Progenitor cell of endocrine pancreas (in vitro differentiated cells): ENCODE results near the gene DPH1. TPM values are rescaled to one million over a fixed set of nuclear protein-coding genes. Genes with fewer than 3 reads are reported as not detected.
"Not testable (repeated sequence)": the region's sequence is repeated elsewhere in the genome, so short reads cannot be mapped to it uniquely, and the experiment has no call there.

Experiments used
- DNase-seq: peaks from one replicate; pipeline ENCODE4 v3.0.0; 2021; ENCODE audit warnings: low spot score; ENCODE audit not compliant: unreplicated experiment
- H3K27ac Mint-ChIP-seq: 2 replicates; pipeline ENCODE4 v1.8.0; 2021; ENCODE audit warnings: mild to moderate bottlenecking, moderate library complexity, mixed read lengths
- H3K27me3 Mint-ChIP-seq: 2 replicates; pipeline ENCODE4 v1.8.0; 2021; ENCODE audit warnings: mixed read lengths
- H3K36me3 Mint-ChIP-seq: 2 replicates; pipeline ENCODE4 v1.8.0; 2022; ENCODE audit warnings: mixed read lengths; ENCODE audit not compliant: insufficient read depth
- H3K4me1 Mint-ChIP-seq: 2 replicates; pipeline ENCODE4 v1.8.0; 2021; ENCODE audit warnings: low read depth, mixed read lengths
- H3K4me3 Mint-ChIP-seq: 2 replicates; pipeline ENCODE4 v1.8.0; 2021; ENCODE audit warnings: low read depth, mild to moderate bottlenecking, moderate library complexity, mixed read lengths
- H3K9me3 Mint-ChIP-seq: 2 replicates; pipeline ENCODE4 v1.8.0; 2021; ENCODE audit warnings: low read depth, mixed read lengths
- long read RNA-seq: library from polyadenylated mRNA; unstranded; transcript quantifications from one replicate; pipeline ENCODE4 v2.0.0, GENCODE V29; 2020
- total RNA-seq: library from RNA; stranded (reverse); gene quantifications from 2 replicates; pipeline ENCODE4 v1.2.1, GENCODE V29; 2021
- TF ChIP-seq, protein P1 (sequence below): fragments of 200-600 bp; sonication (generic); IDR thresholded peaks from one replicate; pipeline ENCODE4 v1.5.0; 2021; ENCODE audit warnings: antibody characterized with exemption, mild to moderate bottlenecking; ENCODE audit not compliant: unreplicated experiment

DPH1 gene
- total RNA-seq = 39.1 and 44.0 TPM in 2 replicates
- long read RNA-seq, transcript DPH1-201 (13 exons, 2,221 nt) = major isoform, 16 of 26 reads
- long read RNA-seq, partial matches to known transcripts = 0 of 26 reads
- long read RNA-seq, other reads (novel, unspliced or antisense) = 4 of 26 reads

DNA sequence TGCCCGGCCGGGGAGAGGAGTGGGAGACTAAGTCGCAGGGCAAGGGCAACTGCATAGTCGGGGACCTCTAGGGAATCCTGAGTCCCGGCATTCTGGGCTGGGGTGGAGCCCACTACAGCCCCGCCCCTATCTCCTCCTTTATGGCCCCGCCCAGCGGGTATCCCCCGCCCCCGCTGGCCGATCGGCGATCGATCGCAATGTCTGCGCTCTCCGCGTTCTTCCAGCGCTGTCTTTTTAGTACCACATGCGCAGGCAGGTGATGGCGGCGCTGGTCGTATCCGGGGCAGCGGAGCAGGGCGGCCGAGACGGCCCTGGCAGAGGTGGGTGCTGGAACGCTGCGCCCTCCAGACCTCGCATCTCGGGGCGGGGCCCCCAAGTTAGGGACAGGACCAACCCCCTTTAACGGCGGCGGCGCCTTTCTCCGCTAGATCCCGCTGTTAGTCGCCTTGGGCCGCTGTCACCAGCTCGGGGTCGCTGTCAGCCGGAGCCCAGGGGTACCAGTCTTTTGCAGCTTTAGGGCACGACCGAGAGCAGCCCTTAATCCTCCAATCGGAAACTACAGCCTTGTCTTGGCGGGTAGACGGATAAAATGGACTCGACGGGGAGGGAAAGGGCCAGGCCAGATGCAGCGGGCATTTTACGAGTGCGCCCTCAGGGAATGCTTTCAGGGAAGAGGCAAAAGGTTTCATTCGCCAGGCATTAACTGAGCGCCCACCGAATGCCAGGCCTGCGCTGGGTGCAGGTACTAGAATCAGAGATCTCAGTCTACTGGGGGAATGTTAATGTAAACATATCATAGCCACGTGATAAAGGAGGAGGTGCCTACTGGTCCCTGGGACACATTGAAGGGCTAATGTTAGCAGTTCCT lies at the start of gene DPH1:
TSS of gene DPH1 (plus strand) at position 243 of the 868 bp plus-strand sequence. CDS start at position 260, 17 bp downstream.
- peak within 1 kb of the TSS; percentile 94 for H3K27ac Mint-ChIP-seq
- TF ChIP-seq, protein P1, sequence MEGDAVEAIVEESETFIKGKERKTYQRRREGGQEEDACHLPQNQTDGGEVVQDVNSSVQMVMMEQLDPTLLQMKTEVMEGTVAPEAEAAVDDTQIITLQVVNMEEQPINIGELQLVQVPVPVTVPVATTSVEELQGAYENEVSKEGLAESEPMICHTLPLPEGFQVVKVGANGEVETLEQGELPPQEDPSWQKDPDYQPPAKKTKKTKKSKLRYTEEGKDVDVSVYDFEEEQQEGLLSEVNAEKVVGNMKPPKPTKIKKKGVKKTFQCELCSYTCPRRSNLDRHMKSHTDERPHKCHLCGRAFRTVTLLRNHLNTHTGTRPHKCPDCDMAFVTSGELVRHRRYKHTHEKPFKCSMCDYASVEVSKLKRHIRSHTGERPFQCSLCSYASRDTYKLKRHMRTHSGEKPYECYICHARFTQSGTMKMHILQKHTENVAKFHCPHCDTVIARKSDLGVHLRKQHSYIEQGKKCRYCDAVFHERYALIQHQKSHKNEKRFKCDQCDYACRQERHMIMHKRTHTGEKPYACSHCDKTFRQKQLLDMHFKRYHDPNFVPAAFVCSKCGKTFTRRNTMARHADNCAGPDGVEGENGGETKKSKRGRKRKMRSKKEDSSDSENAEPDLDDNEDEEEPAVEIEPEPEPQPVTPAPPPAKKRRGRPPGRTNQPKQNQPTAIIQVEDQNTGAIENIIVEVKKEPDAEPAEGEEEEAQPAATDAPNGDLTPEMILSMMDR = no peak
- H3K27me3 Mint-ChIP-seq = peaks cover 14% of the 10 kb centered on the region
- H3K9me3 Mint-ChIP-seq = no peaks in the 10 kb centered on the region
- H3K4me3 Mint-ChIP-seq = peak within 1 kb of the TSS; percentile 98
- peaks cover 4% of the 10 kb centered on the region for H3K4me1 Mint-ChIP-seq
- H3K36me3 Mint-ChIP-seq = no peaks in the 10 kb centered on the region
- DNase-seq = peak; percentile 76

DNA sequence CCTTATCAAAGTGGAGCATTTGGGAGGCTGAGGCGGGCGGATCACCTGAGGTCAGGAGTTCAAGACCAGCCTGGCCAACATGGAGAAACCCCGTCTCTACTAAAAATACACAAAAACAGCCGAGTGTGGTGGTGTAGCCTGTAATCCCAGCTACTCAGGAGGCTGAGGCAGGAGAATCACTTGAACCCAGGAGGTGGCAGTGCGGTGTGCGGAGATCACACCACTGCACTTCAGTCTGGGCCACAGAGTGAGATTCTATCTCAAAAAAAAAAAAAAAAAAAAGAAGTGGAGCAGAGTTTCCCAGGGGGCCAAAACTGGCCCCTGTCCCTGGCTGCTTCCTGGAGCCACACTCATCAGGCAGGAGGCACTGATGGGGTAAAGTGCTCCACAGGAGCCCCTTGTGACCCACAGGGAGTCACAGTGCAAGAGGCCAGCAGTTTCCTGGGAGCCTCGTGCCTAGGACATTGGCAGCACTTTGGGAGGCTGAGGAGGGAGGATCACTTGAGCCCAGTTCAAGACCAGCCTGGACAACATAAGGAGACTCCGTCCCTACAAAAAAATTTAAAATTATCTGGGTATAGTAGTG lies 49.2 kb upstream of the DPH1 start:
- TF ChIP-seq, protein P1 = no peak
- no peak overlapping the region for H3K4me3 Mint-ChIP-seq
- H3K36me3 Mint-ChIP-seq = no peaks in the 10 kb centered on the region
- peaks cover 15% of the 10 kb centered on the region for H3K4me1 Mint-ChIP-seq
- DNase-seq = no peak
- H3K27me3 Mint-ChIP-seq = no peaks in the 10 kb centered on the region
- no peak overlapping the region for H3K27ac Mint-ChIP-seq
- H3K9me3 Mint-ChIP-seq = no peaks in the 10 kb centered on the region

DNA sequence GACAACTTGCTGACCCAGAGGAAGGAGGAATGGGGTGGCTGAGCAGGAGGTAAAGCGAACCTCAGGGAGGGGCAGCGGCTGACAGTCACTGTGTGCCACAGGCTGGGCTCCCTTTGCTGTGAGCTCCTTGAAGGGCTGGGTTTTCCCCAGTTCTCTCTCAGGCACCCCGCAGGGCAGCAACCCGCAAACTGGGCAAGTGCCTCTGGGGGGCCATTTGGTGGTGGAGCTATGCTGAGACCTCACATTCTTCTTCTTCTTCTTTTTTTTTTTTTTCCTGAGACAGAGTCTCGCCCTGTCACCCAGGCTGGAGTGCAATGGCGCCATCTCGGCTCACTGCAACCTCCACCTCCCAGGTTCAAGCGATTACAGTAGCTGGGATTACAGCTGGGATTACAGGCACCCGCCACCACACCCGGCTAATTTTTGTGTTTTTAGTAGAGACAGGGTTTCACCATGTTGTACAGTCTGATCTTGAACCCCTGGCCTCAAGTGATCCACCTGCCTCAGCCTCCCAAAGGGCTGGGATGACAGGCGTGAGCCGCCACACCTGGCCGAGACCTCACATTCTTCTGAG lies 47.1 kb upstream of the DPH1 start:
- H3K36me3 Mint-ChIP-seq, H3K27ac Mint-ChIP-seq, H3K27me3 Mint-ChIP-seq, DNase-seq, H3K9me3 Mint-ChIP-seq, H3K4me3 Mint-ChIP-seq: not testable (repeated sequence)
- H3K4me1 Mint-ChIP-seq = peaks cover 11% of the 10 kb centered on the region

DNA sequence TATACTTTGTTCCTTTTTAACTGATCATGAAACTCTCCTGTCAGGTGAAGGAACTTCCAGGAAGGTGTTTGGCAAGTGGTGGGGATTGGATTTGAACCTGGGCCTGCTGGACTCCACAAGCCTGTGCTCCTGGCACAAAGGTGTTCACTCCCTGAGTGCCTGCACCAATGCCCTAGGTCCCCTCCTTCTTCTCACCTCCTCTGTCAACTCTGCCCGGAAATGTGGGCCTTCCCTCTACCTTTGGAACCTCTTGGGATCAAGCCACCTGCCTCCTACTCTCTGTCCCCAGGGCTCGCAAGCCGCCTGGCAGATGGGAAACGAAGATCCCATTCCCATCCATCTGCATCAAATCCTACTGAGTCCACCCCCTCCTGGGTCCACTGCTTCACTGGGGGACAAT lies 44.9 kb upstream of the DPH1 start:
- no peaks in the 10 kb centered on the region for H3K27me3 Mint-ChIP-seq
- TF ChIP-seq, protein P1 = no peak
- peaks cover 5% of the 10 kb centered on the region for H3K4me1 Mint-ChIP-seq
- no peaks in the 10 kb centered on the region for H3K36me3 Mint-ChIP-seq
- H3K27ac Mint-ChIP-seq = no peak overlapping the region
- H3K4me3 Mint-ChIP-seq = no peak overlapping the region
- H3K9me3 Mint-ChIP-seq = no peaks in the 10 kb centered on the region
- no peak for DNase-seq

DNA sequence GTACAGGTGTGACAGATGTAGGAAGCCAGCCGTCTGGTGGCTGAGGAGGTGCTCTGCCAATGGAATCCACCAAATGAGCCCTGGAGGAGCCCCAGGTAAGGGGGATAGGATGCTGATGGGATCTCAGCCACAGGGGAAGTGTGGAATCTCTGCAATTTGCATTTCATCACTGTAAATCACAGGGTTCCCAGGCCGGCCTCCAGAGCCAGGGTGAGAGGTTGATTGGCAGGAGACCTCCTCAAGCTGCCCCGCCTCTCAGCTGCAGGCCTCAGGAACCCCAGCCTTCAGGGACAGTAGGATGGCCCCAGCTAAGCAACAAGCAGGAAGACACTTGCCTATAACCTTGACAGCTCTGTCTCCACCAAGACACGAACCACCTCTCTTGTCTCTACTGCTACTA lies 44.3 kb upstream of the DPH1 start:
- Mint-ChIP-seq H3K4me1 (peaks cover 6% of the 10 kb centered on the region), H3K36me3 (no peaks in the 10 kb centered on the region), H3K4me3 (no peak overlapping the region), H3K27me3 (no peaks in the 10 kb centered on the region), H3K27ac (no peak overlapping the region), H3K9me3 (no peaks in the 10 kb centered on the region)
- TF ChIP-seq, protein P1 = no peak
- no peak for DNase-seq
